ENCODE measurements around the gene SFXN4. TPM values are rescaled to one million over a fixed set of nuclear protein-coding genes. Genes with fewer than 3 reads are reported as not detected.
A peak's percentile ranks its signal among the peaks of the same experiment; 100 is the strongest.

SFXN4 gene
- total and polyA plus RNA-seq, 9 of the 15 experiments (the other 6 are each of a cell fraction or from before 2014, with no cell fraction given), result 40.1 to 97.8 (median 54.5) TPM

DNA sequence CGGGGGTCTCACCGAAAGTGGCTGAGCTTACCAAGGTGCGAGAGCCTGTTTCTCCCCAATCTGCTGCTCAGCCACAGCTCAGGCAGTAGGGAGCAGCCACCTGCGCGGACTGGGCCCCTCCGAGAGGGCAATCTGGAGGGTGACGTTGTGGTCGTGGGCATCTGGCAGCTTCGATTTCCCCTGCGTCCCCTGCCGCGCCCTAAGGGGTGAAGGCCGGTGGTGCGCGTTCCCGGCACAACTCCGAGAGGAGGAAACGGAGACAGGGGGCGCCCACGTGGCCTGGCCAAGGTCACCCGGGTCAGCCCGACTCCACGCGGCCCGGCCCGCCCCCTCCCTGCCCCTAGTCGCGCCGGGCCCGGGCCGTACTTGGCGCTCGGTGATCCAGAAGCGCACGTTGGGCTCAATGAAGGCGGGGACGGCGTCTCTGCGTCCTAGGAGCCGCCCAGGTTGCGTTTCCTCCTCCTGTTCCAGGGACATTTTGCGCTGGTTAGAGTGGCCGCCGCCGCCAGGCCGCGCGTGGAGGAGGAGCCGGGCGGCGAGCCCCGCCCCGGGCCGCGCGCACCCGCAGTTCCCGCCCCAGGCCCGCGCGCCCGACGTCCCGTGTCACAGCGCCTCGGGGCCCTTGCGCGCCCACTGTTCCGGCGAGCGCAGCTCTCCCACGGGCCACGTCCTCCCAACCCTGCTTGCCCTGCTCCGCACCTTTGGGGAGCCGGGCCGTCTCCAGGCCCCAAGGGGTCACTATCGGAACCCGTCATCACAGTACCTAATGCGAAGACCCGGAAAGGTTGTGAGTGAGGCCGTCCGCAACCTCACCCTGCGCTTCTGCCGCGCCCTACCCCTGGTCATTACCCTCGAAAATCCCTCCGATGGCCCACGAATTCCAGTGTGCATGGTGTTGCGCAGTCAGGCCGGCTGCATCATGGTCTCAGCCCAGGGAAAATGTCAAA is at the start of gene SFXN4 (continued):
- TF ChIP-seq LCOR (CRISPR knock-in tag; IDR thresholded peaks at IDR 0.05) (0 out of 2 replicates have a peak, but pooled peaks have one; percentile 0), GTF2E2 (tag; IDR thresholded peaks at IDR 0.05) (no peak), ZNF140 (CRISPR knock-in tag; IDR thresholded peaks at IDR 0.05) (no peak), FOXK1 (CRISPR knock-in tag; IDR thresholded peaks at IDR 0.05; ENCODE audit: borderline replicate concordance) (0 out of 2 replicates have a peak, but pooled peaks have one; percentile 53), TAF1 (IDR thresholded peaks at IDR 0.05; ENCODE audit: control insufficient read depth, extremely low read depth, insufficient read depth, low read length, severe bottlenecking) (peak; percentile 39), NR3C1 (CRISPR knock-in tag; IDR thresholded peaks at IDR 0.05) (no peak), RBBP5 (IDR thresholded peaks at IDR 0.05; ENCODE audit: borderline replicate concordance, insufficient read depth, low read length, poor library complexity, severe bottlenecking) (peak; percentile 70), SNRNP70 (optimal IDR thresholded peaks at IDR 0.05; ENCODE audit: low read depth, low read length) (no peak), CCNT2 (IDR thresholded peaks at IDR 0.05; ENCODE audit: borderline replicate concordance, extremely low read depth, insufficient read length, low read depth, low read length) (peak; percentile 77), ZNF699 (CRISPR knock-in tag; IDR thresholded peaks at IDR 0.05; ENCODE audit: insufficient replicate concordance) (no peak), HNRNPLL (IDR thresholded peaks at IDR 0.05; ENCODE audit: low read depth, low read length, poor library complexity, severe bottlenecking) (peak; percentile 63)
- TF ChIP-seq, protein P1, sequence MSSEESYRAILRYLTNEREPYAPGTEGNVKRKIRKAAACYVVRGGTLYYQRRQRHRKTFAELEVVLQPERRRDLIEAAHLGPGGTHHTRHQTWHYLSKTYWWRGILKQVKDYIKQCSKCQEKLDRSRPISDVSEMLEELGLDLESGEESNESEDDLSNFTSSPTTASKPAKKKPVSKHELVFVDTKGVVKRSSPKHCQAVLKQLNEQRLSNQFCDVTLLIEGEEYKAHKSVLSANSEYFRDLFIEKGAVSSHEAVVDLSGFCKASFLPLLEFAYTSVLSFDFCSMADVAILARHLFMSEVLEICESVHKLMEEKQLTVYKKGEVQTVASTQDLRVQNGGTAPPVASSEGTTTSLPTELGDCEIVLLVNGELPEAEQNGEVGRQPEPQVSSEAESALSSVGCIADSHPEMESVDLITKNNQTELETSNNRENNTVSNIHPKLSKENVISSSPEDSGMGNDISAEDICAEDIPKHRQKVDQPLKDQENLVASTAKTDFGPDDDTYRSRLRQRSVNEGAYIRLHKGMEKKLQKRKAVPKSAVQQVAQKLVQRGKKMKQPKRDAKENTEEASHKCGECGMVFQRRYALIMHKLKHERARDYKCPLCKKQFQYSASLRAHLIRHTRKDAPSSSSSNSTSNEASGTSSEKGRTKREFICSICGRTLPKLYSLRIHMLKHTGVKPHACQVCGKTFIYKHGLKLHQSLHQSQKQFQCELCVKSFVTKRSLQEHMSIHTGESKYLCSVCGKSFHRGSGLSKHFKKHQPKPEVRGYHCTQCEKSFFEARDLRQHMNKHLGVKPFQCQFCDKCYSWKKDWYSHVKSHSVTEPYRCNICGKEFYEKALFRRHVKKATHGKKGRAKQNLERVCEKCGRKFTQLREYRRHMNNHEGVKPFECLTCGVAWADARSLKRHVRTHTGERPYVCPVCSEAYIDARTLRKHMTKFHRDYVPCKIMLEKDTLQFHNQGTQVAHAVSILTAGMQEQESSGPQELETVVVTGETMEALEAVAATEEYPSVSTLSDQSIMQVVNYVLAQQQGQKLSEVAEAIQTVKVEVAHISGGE (CRISPR knock-in tag; IDR thresholded peaks at IDR 0.05), result peak in 1 of 3 experiments; percentile 86; a peak in 2 of 6 replicates
- TF ChIP-seq, protein P2, sequence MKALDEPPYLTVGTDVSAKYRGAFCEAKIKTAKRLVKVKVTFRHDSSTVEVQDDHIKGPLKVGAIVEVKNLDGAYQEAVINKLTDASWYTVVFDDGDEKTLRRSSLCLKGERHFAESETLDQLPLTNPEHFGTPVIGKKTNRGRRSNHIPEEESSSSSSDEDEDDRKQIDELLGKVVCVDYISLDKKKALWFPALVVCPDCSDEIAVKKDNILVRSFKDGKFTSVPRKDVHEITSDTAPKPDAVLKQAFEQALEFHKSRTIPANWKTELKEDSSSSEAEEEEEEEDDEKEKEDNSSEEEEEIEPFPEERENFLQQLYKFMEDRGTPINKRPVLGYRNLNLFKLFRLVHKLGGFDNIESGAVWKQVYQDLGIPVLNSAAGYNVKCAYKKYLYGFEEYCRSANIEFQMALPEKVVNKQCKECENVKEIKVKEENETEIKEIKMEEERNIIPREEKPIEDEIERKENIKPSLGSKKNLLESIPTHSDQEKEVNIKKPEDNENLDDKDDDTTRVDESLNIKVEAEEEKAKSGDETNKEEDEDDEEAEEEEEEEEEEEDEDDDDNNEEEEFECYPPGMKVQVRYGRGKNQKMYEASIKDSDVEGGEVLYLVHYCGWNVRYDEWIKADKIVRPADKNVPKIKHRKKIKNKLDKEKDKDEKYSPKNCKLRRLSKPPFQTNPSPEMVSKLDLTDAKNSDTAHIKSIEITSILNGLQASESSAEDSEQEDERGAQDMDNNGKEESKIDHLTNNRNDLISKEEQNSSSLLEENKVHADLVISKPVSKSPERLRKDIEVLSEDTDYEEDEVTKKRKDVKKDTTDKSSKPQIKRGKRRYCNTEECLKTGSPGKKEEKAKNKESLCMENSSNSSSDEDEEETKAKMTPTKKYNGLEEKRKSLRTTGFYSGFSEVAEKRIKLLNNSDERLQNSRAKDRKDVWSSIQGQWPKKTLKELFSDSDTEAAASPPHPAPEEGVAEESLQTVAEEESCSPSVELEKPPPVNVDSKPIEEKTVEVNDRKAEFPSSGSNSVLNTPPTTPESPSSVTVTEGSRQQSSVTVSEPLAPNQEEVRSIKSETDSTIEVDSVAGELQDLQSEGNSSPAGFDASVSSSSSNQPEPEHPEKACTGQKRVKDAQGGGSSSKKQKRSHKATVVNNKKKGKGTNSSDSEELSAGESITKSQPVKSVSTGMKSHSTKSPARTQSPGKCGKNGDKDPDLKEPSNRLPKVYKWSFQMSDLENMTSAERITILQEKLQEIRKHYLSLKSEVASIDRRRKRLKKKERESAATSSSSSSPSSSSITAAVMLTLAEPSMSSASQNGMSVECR (CRISPR knock-in tag; IDR thresholded peaks at IDR 0.05), result 0 out of 2 replicates have a peak, but pooled peaks have one; percentile 27
- TF ChIP-seq, protein P3, sequence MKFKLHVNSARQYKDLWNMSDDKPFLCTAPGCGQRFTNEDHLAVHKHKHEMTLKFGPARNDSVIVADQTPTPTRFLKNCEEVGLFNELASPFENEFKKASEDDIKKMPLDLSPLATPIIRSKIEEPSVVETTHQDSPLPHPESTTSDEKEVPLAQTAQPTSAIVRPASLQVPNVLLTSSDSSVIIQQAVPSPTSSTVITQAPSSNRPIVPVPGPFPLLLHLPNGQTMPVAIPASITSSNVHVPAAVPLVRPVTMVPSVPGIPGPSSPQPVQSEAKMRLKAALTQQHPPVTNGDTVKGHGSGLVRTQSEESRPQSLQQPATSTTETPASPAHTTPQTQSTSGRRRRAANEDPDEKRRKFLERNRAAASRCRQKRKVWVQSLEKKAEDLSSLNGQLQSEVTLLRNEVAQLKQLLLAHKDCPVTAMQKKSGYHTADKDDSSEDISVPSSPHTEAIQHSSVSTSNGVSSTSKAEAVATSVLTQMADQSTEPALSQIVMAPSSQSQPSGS (CRISPR knock-in tag; IDR thresholded peaks at IDR 0.05), result no peak
